OCI-LY3 (cell line): Measurements from ENCODE around the gene PLA2G4D.
A peak's percentile ranks its signal among the peaks of the same experiment; 100 is the strongest.
"Not testable (repeated sequence)": the region's sequence is repeated elsewhere in the genome, so short reads cannot be mapped to it uniquely, and the experiment has no call there.

ENCODE experiments used
- H2AFZ ChIP-seq: fragments of 200-600, 300-600 bp; shearing (Covaris generic); 2 replicates; pipeline ENCODE4 v1.6.0; 2014; ENCODE audit warnings: antibody characterized with exemption, low read depth, low read length
- H3K27ac ChIP-seq: fragments of 200-600, 300-600 bp; sonication (generic); 2 replicates; pipeline ENCODE4 v1.5.1; 2014; ENCODE audit warnings: mild to moderate bottlenecking, low read length, moderate library complexity, mixed read lengths
- H3K27me3 ChIP-seq: fragments of 200-600, 300-600 bp; sonication (generic); 2 replicates; pipeline ENCODE4 v1.6.1; 2014; ENCODE audit warnings: low read depth, low read length, mixed read lengths
- H3K36me3 ChIP-seq: fragments of 200-600, 300-600 bp; sonication (generic); replicated peaks from 2 replicates; pipeline ENCODE3; 2014; ENCODE audit warnings: low read depth, low read length, mixed read lengths
- H3K4me1 ChIP-seq: fragments of 300-600, 200-600 bp; sonication (generic); 2 replicates; pipeline ENCODE4 v1.6.1; 2014; ENCODE audit warnings: low read length, mixed read lengths
- H3K4me2 ChIP-seq: fragments of 200-600, 300-600 bp; sonication (generic); 2 replicates; pipeline ENCODE4 v1.6.1; 2014; ENCODE audit warnings: low read length, mixed read lengths
- H3K4me3 ChIP-seq: fragments of 300-600, 200-600 bp; sonication (generic); 2 replicates; pipeline ENCODE4 v1.5.1; 2014; ENCODE audit warnings: antibody characterized with exemption, mild to moderate bottlenecking, low read length, moderate library complexity
- H3K79me2 ChIP-seq: fragments of 300-600, 200-600 bp; shearing (Covaris generic); 2 replicates; pipeline ENCODE4 v1.6.1; 2014; ENCODE audit warnings: mild to moderate bottlenecking, low read length, mixed read lengths
- H3K9ac ChIP-seq: fragments of 300-600, 200-600 bp; shearing (Covaris generic); 2 replicates; pipeline ENCODE4 v1.6.0; 2014; ENCODE audit warnings: mild to moderate bottlenecking, low read length, moderate library complexity
- H3K9me3 ChIP-seq: fragments of 200-600, 300-600 bp; shearing (Covaris generic); 2 replicates; pipeline ENCODE4 v1.6.1; 2014; ENCODE audit warnings: low read length, mixed read lengths; ENCODE audit not compliant: insufficient read depth
- H4K20me1 ChIP-seq: fragments of 200-600, 300-600 bp; sonication (generic); 2 replicates; pipeline ENCODE4 v1.6.1; 2016; ENCODE audit warnings: low read length, mixed read lengths; ENCODE audit not compliant: insufficient read depth
- EZH2phosphoT487 ChIP-seq: fragments of 200-600 bp; shearing (Covaris generic); IDR thresholded peaks from 2 replicates; pipeline ENCODE4 v1.6.1; 2018; ENCODE audit warnings: antibody characterized with exemption, mixed run types, low read depth
- TF ChIP-seq, protein P1 (sequence below): fragments of 200-600, 300-600 bp; sonication (generic); IDR thresholded peaks from 2 replicates; pipeline ENCODE4 v1.5.1; 2014; ENCODE audit warnings: antibody characterized with exemption, low read length, low read depth

Gene PLA2G4D

DNA sequence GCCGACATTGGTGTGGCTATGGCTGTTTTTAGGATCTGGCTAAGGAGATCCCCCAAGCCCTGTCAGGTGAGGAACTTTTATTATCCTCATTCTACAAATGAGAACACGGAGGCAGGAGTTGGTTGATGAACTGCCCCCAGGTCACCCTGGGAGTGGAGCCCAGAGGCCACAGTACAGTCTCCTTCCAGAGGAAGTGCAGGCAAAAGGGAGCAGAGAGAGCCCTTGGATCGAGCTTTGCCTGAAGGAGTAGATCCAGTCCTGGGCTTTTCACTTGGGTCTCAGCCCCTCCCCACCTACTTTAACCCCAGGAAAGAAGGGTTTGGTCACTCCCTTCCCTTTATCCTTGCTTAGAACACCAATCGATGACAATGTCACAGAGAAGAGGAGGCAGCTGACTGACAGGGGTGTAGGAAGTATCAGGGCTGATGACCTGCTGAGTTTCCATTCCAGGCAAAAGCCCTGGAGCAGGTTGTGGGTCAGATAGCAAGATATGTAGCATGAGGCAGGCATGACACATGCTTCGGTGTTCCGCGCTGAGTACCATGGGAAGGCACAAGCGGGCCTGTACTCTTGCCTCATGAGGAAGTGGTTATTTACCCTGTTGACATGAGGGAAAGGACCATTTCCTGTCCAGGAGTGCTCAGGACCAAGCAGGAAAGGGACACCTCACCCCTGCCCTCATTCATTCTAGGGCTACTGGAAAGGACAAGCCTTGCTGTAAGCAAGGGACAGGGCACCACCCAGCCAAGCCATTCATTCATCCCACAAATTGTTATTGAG is 5.8 kb upstream of the PLA2G4D start:
- Histone ChIP-seq H3K27me3 (no peaks in the 10 kb centered on the region), H2AFZ (no peak overlapping the region), H3K27ac (no peak overlapping the region), H3K36me3 (no peaks in the 10 kb centered on the region), H3K4me2 (no peak overlapping the region), H3K9ac (no peak overlapping the region), H4K20me1 (no peaks in the 10 kb centered on the region), H3K79me2 (no peaks in the 10 kb centered on the region), H3K4me3 (no peak overlapping the region), H3K4me1 (no peaks in the 10 kb centered on the region), H3K9me3 (no peaks in the 10 kb centered on the region)
- TF ChIP-seq, protein P1, sequence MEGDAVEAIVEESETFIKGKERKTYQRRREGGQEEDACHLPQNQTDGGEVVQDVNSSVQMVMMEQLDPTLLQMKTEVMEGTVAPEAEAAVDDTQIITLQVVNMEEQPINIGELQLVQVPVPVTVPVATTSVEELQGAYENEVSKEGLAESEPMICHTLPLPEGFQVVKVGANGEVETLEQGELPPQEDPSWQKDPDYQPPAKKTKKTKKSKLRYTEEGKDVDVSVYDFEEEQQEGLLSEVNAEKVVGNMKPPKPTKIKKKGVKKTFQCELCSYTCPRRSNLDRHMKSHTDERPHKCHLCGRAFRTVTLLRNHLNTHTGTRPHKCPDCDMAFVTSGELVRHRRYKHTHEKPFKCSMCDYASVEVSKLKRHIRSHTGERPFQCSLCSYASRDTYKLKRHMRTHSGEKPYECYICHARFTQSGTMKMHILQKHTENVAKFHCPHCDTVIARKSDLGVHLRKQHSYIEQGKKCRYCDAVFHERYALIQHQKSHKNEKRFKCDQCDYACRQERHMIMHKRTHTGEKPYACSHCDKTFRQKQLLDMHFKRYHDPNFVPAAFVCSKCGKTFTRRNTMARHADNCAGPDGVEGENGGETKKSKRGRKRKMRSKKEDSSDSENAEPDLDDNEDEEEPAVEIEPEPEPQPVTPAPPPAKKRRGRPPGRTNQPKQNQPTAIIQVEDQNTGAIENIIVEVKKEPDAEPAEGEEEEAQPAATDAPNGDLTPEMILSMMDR: no peak
- no peak for TF ChIP-seq EZH2phosphoT487

DNA sequence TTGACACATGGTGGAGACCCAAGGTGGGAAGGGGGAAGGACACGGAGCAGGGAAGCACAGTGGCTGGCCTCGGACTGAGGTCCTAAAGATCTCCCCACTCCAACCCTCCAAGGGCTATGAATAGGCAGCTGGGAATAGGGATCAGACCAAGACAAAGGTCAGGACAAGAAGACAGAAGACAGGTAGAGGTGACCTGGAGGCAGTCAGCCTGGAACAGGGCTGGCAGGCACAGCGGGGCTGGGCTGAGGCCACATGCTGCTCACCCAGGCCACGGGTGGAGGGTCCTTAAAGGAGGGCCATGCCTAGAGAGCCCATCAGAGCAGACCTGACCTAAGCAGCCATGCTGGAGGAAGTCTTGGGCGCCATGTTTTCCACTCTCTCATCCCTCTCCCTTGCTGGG is 2.7 kb upstream of the PLA2G4D start:
- peaks cover 4% of the 10 kb centered on the region for H3K4me1 ChIP-seq

DNA sequence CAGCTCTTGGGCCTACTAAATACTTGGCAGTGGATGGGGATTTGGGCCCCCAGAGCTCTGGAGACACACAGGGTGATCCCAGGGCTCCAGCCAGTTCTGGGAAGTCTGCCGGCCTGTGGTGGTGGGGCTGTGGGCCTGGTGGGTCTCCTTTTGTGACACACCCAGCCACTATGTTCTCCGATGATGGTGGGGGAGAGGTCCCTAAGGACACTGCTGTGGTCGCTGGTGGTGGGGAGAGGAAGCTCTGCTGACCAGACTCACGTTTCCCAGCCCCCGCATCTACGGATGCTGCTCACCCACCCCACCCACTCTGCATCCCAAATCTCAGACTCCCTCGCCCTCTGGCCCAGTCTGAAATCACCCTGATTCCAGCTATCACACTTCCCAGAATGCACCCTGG is 396 bp downstream of the PLA2G4D start:
- no peak overlapping the region; the same call in 1 of the 2 replicates for H2AFZ ChIP-seq
- H3K4me3 ChIP-seq: no peak overlapping the region
- H4K20me1 ChIP-seq: no peaks in the 10 kb centered on the region
- no peaks in the 10 kb centered on the region for H3K36me3 ChIP-seq
- H3K4me2 ChIP-seq: no peak overlapping the region
- H3K9ac ChIP-seq: no peak overlapping the region
- no peak overlapping the region for H3K27ac ChIP-seq
- peaks cover 12% of the 10 kb centered on the region; the same call in 1 of the 2 replicates for H3K27me3 ChIP-seq
- H3K4me1 ChIP-seq: peaks cover 4% of the 10 kb centered on the region
- TF ChIP-seq EZH2phosphoT487: no peak
- TF ChIP-seq, protein P1: no peak
- no peaks in the 10 kb centered on the region for H3K79me2 ChIP-seq
- no peaks in the 10 kb centered on the region for H3K9me3 ChIP-seq

More for the DNA sequence above, 2.7 kb upstream of the PLA2G4D start:
- Histone ChIP-seq H3K27ac (no peak overlapping the region), H2AFZ (no peak overlapping the region), H3K79me2 (no peaks in the 10 kb centered on the region), H3K4me3 (no peak overlapping the region), H4K20me1 (no peaks in the 10 kb centered on the region), H3K4me2 (no peak overlapping the region), H3K27me3 (no peaks in the 10 kb centered on the region), H3K9ac (no peak overlapping the region), H3K9me3 (no peaks in the 10 kb centered on the region), H3K36me3 (no peaks in the 10 kb centered on the region)
- TF ChIP-seq, protein P1: no peak
- TF ChIP-seq EZH2phosphoT487: no peak

DNA sequence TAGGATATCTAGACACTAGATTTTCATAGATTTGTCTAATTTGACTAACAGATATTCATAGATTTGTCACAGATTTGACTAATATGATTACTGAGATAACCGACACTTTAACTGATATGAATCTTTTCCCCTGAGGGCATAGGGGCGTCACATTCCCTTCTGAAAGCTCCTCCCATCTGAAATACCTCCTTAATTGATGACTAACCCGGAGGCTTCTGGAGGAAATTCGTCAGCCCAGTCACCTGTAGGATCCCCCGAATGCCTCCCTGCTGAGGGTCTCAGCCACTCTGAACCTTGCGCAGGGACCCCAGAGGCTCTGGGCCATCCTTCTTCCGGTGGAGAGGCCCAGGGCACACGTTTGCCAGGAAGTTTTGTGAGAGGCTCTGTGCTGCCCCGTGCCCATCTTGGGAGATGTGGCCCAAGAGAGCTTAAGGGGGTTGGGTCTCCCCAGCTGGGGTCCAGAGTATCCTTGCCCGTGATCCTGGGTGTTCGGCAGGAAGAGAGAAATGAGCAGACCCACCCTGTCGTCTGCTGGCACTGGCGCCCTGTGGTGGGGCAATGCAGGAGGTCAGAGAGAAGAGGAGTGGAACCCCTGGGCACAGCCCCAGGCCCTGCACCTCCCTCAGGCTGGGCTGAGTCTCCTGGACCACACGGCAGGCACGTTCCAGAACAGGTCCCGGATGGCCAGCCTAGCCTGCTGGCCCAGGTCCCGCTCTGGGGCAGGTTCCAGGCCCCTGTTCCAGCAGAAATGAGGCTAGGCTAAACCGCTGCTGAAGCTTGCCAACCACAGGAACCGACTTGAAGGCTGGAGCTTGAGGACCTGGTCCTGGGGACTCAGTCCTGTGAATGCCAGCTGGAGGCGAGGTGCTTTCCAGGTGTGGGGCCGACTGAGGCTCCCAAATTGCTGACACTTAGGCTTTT is 1.7 kb downstream of the PLA2G4D start:
- Histone ChIP-seq H3K4me2 (no peak overlapping the region), H3K9ac (no peak overlapping the region), H3K27me3 (peaks cover 12% of the 10 kb centered on the region; the same call in 1 of the 2 replicates), H3K36me3 (no peaks in the 10 kb centered on the region), H3K79me2 (no peaks in the 10 kb centered on the region), H3K4me1 (peaks cover 4% of the 10 kb centered on the region), H4K20me1 (no peaks in the 10 kb centered on the region), H3K4me3 (no peak overlapping the region), H3K27ac (no peak overlapping the region), H2AFZ (peak overlapping the region; percentile 52), H3K9me3 (no peaks in the 10 kb centered on the region)
- TF ChIP-seq, protein P1: no peak
- no peak for TF ChIP-seq EZH2phosphoT487

DNA sequence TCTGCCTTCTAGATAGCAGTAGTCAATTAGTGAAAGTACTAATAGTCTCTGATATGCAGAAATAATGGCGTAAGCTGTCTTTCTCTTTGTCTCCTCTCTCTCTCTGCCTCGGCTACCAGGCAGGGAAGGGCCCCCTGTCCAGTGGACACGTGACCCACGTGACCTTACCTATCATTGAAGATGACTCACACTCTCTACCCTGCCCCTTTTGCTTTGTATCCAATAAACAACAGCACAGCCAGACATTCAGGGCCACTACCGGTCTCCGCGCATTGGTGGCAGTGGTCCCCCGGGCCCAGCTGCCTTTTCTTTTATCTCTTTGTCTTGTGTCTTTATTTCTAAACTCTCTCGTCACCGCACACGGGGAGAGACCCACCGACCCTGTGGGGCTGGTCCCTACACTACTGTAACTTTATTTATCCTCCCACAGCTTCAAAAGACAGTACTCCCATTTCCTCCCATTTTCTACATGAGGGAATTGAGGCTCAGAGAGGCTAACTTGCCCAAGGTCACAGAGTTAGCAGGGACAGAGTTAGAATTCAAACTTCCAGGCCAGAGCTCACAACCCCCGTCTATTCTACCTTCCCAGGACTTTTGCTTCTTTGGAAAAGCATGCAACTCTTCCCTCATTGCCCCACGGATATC is 2.5 kb downstream of the PLA2G4D start:
- H3K4me1 ChIP-seq, H3K79me2 ChIP-seq, H3K27ac ChIP-seq, H3K4me3 ChIP-seq, H4K20me1 ChIP-seq, H3K9me3 ChIP-seq, H2AFZ ChIP-seq, H3K9ac ChIP-seq, H3K4me2 ChIP-seq, H3K36me3 ChIP-seq: not testable (repeated sequence)
- H3K27me3 ChIP-seq: peaks cover 12% of the 10 kb centered on the region; the same call in 1 of the 2 replicates
